Hematopoietic multipotent progenitor cell (in vitro differentiated cells): Measurements from ENCODE around the gene CCR7. TPM values are rescaled to one million over a fixed set of nuclear protein-coding genes. Genes with fewer than 3 reads are reported as not detected.
A peak's percentile ranks its signal among the peaks of the same experiment; 100 is the strongest.

Source experiments
- DNase-seq, 3 donors: peaks; one replicate each; pipeline ENCODE4 v3.0.0-alpha.2; 2011 to 2015; ENCODE audit warnings: low read depth in 2 of 3, low spot score in 2 of 3
- total RNA-seq: library from RNA; depleted of rRNA; stranded (reverse); fragments of >200 nt; gene quantifications from one replicate; pipeline ENCODE4 v1.2.3, GENCODE V29; 2012

The CCR7 gene, protein sequence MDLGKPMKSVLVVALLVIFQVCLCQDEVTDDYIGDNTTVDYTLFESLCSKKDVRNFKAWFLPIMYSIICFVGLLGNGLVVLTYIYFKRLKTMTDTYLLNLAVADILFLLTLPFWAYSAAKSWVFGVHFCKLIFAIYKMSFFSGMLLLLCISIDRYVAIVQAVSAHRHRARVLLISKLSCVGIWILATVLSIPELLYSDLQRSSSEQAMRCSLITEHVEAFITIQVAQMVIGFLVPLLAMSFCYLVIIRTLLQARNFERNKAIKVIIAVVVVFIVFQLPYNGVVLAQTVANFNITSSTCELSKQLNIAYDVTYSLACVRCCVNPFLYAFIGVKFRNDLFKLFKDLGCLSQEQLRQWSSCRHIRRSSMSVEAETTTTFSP
- 4.6 TPM for total RNA-seq

GRCh38 chr17:40564883-40565768, at the start of gene CCR7:
Gene CCR7 (minus strand): TSS chr17:40565472. CDS start chr17:40565409, 63 bp downstream.
- peak; percentile 72 to 90 (median 89) for DNase-seq

GRCh38 chr17:40614431-40615067, 49.3 kb upstream of the CCR7 start:
- no peak for DNase-seq

DNA sequence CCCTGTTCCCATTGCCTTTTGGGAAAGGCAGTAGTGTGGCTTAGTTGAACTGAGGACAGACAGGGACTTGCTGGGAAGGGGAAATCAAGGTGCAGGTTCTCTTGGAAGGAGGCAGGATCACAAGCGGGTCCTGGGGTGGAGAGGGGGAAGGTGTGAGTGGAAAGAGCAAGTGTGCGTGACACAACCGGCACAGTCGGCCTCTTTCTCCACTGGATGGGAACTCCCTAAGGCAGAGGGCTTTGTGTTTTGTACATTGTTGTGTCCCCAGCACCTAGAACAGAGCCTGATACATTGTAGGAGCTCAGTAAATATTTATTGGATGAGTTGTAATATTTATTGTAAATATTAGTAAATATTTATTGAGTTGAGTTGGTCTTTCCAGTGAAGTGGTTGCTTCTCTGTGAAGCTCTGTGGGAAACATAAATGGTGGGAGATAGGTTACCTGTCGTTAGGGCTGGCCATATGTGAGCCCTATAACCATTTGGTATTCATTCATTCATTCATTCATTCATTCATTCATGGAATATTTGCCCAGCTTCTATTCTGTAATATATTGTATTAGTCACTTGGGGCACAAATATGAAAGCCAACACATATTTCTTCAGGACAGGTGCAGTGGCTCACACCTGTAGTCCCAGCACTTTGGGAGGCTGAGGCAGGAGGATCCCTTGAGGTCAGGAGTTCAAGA, 48.3 kb upstream of the CCR7 start:
- no peak for DNase-seq

DNA sequence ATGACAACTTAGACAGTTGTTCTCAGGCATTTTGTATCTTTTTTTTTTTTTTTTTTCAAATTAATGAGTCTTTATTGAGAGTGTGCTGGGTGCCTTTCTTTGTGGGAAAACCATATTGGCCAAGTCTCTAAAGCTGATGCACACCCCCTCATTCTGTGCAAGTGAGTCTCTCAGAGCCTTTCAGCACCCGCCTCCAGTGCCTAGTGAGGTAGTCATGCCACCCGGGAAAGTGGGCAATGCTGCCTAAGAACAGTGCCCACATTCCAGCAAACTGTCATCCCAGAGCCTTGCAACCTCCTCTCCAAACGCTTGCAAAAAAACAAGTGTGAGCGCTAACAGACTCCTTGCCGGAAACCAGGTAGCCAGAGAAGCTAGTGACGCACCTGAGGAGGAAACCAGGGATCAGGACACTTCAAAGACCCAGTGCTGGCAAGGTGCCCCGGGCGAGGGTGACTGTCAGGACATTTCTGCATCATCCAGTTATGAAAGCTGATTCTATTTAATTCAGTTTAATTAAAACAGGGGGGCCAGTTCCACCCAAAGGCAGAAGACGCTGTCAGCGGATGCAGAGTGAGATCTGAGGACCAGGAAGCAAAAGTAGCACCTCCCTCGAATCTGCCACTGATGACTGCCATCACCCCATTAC, 47.5 kb upstream of the CCR7 start:
- peak in 1 of 3 donors; percentile 65 for DNase-seq

GRCh38 chr17:40611840-40612474, 46.7 kb upstream of the CCR7 start:
- no peak for DNase-seq

DNA sequence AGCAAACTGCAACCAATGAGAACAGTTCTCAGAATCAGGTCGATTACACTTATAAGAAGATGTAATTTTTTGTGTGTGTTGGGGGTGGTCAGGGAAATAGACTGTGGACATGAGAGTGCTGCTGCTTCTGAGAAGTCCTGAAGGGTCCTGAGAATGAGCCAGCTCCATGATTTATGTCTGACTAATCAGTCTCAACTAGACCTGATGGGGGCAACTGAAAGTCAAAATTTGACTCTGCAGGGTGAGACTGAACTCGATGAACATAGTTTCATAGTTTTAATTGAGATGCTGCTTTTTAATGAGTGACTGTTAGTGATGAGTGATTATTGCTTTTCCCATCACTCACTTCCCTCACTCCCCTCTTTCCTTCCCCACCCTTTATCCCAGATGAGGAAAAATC, 45.1 kb upstream of the CCR7 start:
- DNase-seq, result no peak

DNA sequence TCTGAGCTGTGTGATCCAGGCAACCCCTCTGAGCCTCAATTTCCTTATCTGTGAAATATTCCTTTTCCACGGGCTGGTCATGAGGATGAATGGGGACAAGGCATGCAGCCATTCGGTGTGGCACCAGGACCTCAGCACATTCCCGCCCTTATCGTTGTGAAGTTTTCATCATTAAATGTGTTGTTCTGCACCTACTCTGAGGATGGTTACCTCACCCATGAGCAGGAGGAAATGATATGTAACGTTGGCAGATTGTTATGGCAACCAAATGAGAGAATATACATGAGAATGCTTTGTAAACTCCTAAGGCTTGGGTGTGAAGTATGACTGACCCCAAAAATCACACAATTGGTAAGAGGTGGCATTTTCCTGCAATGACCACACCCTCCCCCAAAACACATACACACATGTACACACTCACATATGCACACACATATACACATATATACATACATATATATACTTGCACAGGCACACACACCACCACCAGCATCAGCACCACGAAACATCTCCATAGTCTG, 42.8 kb upstream of the CCR7 start:
- peak in 1 of 3 donors; percentile 9 for DNase-seq

- DNase-seq, result no peak
Measured at GRCh38 chr17:40607641-40608040, 42.4 kb upstream of the CCR7 start.

GRCh38 chr17:40606548-40607353, 41.5 kb upstream of the CCR7 start:
- no peak for DNase-seq

- DNase-seq, result no peak
Measured at GRCh38 chr17:40605306-40605705, 40.0 kb upstream of the CCR7 start.

GRCh38 chr17:40604327-40605080, 39.2 kb upstream of the CCR7 start:
- no peak for DNase-seq

DNA sequence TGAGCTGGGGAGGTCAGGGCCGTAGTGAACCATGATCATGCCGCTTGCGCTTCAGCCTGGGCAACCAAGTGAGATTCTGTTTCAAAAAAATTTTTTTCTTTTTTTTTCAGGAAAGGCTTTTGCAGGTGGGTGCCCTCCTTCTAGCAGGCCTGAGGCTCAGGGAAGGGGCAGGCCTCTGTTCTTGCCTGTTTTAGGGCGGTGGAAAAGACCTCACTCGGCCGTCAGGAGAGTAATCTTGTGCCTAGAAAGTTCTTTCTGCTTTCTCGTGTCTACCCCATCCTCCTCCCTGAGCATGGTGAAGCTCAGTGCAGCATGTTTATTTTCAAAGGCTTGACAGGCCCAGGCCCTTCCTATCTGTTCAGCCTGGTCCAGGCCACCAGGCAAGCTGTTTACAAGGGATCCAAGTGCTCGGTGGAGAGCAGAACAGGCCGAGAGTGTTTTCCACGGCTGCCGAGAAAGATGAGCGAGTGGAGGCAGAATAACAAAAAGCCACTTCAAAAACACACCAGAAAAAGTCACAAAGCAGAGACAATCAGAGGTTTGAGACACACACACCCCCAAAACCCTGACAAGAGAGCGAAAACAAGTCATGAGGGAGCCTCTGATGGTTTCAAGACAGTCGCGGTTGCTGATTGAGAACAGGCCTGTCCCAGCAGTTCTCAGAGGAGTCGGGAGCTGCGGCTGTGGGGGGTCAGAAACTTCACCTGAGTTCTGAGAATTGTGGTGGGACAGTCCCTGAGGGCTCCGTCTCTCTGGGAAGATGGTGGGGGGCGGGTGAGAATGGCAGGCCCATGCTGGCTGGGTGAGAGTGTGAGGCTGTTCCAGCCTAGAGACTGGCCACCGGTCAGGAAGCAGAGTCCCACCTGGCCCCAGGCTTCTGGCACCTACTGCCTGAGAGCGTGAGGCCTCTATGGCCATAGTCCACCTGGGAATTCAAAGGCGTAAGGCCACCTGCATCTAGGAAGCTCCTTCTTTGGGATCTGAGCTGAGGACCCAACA, 37.5 kb upstream of the CCR7 start:
- no peak for DNase-seq

- DNase-seq, result no peak
Measured at GRCh38 chr17:40600486-40601046, 35.3 kb upstream of the CCR7 start.

DNA sequence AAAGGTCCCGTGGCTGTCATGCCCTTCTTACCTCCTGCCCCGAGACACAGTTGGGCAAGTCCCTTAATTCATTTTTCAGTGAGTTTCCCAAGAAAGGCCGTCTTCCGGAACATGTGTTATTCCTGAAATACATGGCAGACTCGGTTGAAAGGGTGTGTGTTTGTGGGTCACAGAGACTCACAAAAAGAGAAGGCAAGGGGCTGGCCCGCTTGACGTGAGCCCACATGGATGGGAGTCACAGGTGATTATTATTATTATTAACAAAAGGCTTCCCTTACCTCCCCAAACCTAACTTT, 34.1 kb upstream of the CCR7 start:
- DNase-seq, result no peak

- DNase-seq, result peak in 2 of 3 donors; percentile 57 to 59
Measured at GRCh38 chr17:40598619-40599467, 33.6 kb upstream of the CCR7 start.

DNA sequence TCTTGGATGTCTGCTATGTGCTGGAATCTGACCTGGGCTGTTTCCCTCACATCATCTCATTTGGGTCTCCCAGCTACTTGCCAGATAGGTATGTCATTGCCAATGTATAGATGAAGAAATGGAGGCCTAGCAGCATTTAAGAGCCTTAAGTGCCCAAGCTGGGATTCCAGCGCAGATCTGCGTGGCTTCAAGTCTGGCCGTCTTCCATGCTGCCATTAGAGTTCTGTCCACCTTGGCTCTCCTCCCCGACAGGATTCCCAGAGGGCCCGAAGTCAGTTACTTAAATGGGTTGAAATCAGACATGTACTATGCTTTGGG, 33.0 kb upstream of the CCR7 start:
- DNase-seq, result no peak
